HepG2 (cell line): ENCODE measurements around the gene ARVCF. TPM values are rescaled to one million over a fixed set of nuclear protein-coding genes. Genes with fewer than 3 reads are reported as not detected.

ENCODE experiments used
- ASH2L ChIP-seq: fragments of 300-600, 200-600 bp; sonication (generic); IDR thresholded peaks from 2 replicates; pipeline ENCODE4 v1.7.0; 2017; ENCODE audit warnings: low read depth, mild to moderate bottlenecking, moderate library complexity, mixed read lengths, low read length; ENCODE audit not compliant: insufficient read length
- BRD4 ChIP-seq: sonication (generic); formaldehyde crosslinking; IDR thresholded peaks from 2 replicates; pipeline ENCODE4 v1.4.0; 2020; ENCODE audit warnings: missing genetic modification reagents
- DRAP1 ChIP-seq: IDR thresholded peaks from 2 replicates; pipeline ENCODE4 v1.6.1; 2016; ENCODE audit warnings: missing genetic modification reagents, missing compliant biosample characterization
- HNRNPH1 ChIP-seq: fragments of 200-400 bp; formaldehyde crosslinking; optimal IDR thresholded peaks from 2 replicates; pipeline ENCODE3; 2017; ENCODE audit warnings: mild to moderate bottlenecking, low read depth, low read length
- MEIS2 ChIP-seq: sonication (generic); formaldehyde crosslinking; IDR thresholded peaks from 2 replicates; pipeline ENCODE4 v1.9.0; 2021; ENCODE audit warnings: mild to moderate bottlenecking, missing genetic modification reagents
- NR2F2 ChIP-seq: IDR thresholded peaks from 2 replicates; pipeline ENCODE4 v1.6.1; 2012; ENCODE audit warnings: low read depth, inconsistent platforms, borderline replicate concordance
- PITX1 ChIP-seq: sonication (generic); formaldehyde crosslinking; IDR thresholded peaks from 2 replicates; pipeline ENCODE4 v1.5.1; 2020; ENCODE audit warnings: mild to moderate bottlenecking, missing genetic modification reagents
- POLR2A ChIP-seq, 2 experiments: IDR thresholded peaks; 2 replicates each; pipeline ENCODE4 v1.6.1; 2011; ENCODE audit warnings: low read depth in 2 of 2, low read length in 2 of 2, mild to moderate bottlenecking in 1 of 2, moderate library complexity in 1 of 2; ENCODE audit not compliant: insufficient read depth in 1 of 2
- SNAPC2 ChIP-seq: sonication (generic); formaldehyde crosslinking; IDR thresholded peaks from 2 replicates; pipeline ENCODE4 v1.8.1; 2022; ENCODE audit warnings: mild to moderate bottlenecking, missing genetic modification reagents
- TARDBP ChIP-seq: sonication (generic); formaldehyde crosslinking; IDR thresholded peaks from 2 replicates; pipeline ENCODE4 v1.8.0; 2022; ENCODE audit warnings: mild to moderate bottlenecking, missing genetic modification reagents
- TBX2 ChIP-seq: sonication (generic); formaldehyde crosslinking; IDR thresholded peaks from 2 replicates; pipeline ENCODE4 v1.5.0; 2020; ENCODE audit warnings: missing genetic modification reagents, mild to moderate bottlenecking, borderline replicate concordance
- XRCC5 ChIP-seq: fragments of 200-400 bp; formaldehyde crosslinking; optimal IDR thresholded peaks from 2 replicates; pipeline ENCODE3; 2017; ENCODE audit warnings: mild to moderate bottlenecking, low read length
- ZBTB20 ChIP-seq: sonication (generic); formaldehyde crosslinking; IDR thresholded peaks from 2 replicates; pipeline ENCODE4 v1.8.1; 2023; ENCODE audit warnings: missing genetic modification reagents, low read depth, mild to moderate bottlenecking, borderline replicate concordance
- ZBTB38 ChIP-seq: sonication (generic); formaldehyde crosslinking; IDR thresholded peaks from 2 replicates; pipeline ENCODE4 v1.5.1; 2020; ENCODE audit warnings: mild to moderate bottlenecking, missing genetic modification reagents
- ZEB1 ChIP-seq: IDR thresholded peaks from 2 replicates; pipeline ENCODE4 v1.6.1; 2012; ENCODE audit warnings: mild to moderate bottlenecking, low read depth, inconsistent platforms; ENCODE audit not compliant: insufficient replicate concordance
- ZKSCAN1 ChIP-seq: fragments of 150-350 bp; IDR thresholded peaks from 2 replicates; pipeline ENCODE4 v1.6.1; 2014; ENCODE audit warnings: low read length
- ZNF432 ChIP-seq: sonication (generic); formaldehyde crosslinking; IDR thresholded peaks from 2 replicates; pipeline ENCODE4 v1.5.0; 2020; ENCODE audit warnings: missing genetic modification reagents, mild to moderate bottlenecking, borderline replicate concordance
- ZNF543 ChIP-seq: sonication (generic); formaldehyde crosslinking; IDR thresholded peaks from 2 replicates; pipeline ENCODE4 v1.4.0; 2020; ENCODE audit warnings: mild to moderate bottlenecking, missing genetic modification reagents
- ZNF790 ChIP-seq: sonication (generic); formaldehyde crosslinking; IDR thresholded peaks from 2 replicates; pipeline ENCODE4 v1.8.0; 2022; ENCODE audit warnings: missing genetic modification reagents, mild to moderate bottlenecking, borderline replicate concordance
- ZSCAN31 ChIP-seq: sonication (generic); formaldehyde crosslinking; IDR thresholded peaks from 2 replicates; pipeline ENCODE4 v1.5.0; 2020; ENCODE audit warnings: low read depth, mild to moderate bottlenecking, missing genetic modification reagents
- polyA plus RNA-seq, 8 experiments: library from polyadenylated mRNA; depleted of rRNA in 3 of 8; stranded (reverse) in 7 of 8; unstranded in 1 of 8; fragments of >200 nt; fragmentation: Illumina TruSeq in 4 of 8; extraction: Trizol in 4 of 8; gene quantifications; 2 replicates each; pipeline versions ENCODE4 v1.2.1 to v1.2.3, GENCODE V29; 2011 to 2016; ENCODE audit warnings: low read depth in 4 of 8, missing spikeins in 1 of 8, mixed read lengths in 1 of 8; ENCODE audit not compliant: insufficient read depth in 1 of 8
- total RNA-seq, 5 experiments: library from RNA; depleted of rRNA; stranded (reverse); fragments of >200 nt; fragmentation: Illumina TruSeq; extraction: Trizol; gene quantifications; 2 replicates each; pipeline ENCODE4 v1.2.3, GENCODE V29; 2016; ENCODE audit warnings: low read depth in 1 of 5
- TF ChIP-seq, protein P1 (sequence below): sonication (generic); formaldehyde crosslinking; IDR thresholded peaks from 2 replicates; pipeline ENCODE4 v1.4.0; 2020; ENCODE audit warnings: low read depth, mild to moderate bottlenecking, missing genetic modification reagents
- TF ChIP-seq, protein P2 (sequence below): sonication (generic); formaldehyde crosslinking; IDR thresholded peaks from 2 replicates; pipeline ENCODE4 v1.5.1; 2020; ENCODE audit warnings: mild to moderate bottlenecking, missing genetic modification reagents, borderline replicate concordance
- TF ChIP-seq, protein P3 (sequence below): sonication (generic); formaldehyde crosslinking; IDR thresholded peaks from 2 replicates; pipeline ENCODE4 v1.5.0; 2020; ENCODE audit warnings: mild to moderate bottlenecking, missing genetic modification reagents
- TF ChIP-seq, protein P4 (sequence below): IDR thresholded peaks from 2 replicates; pipeline ENCODE4 v1.6.1; 2016
- TF ChIP-seq, protein P5 (sequence below): sonication (generic); formaldehyde crosslinking; IDR thresholded peaks from 2 replicates; pipeline ENCODE4 v1.4.0; 2020; ENCODE audit warnings: missing genetic modification reagents

ARVCF gene
- total and polyA plus RNA-seq, 2 of the 13 experiments (the other 11 are each of a cell fraction or from before 2014, with no cell fraction given) = 16.4 to 17.7 TPM

DNA sequence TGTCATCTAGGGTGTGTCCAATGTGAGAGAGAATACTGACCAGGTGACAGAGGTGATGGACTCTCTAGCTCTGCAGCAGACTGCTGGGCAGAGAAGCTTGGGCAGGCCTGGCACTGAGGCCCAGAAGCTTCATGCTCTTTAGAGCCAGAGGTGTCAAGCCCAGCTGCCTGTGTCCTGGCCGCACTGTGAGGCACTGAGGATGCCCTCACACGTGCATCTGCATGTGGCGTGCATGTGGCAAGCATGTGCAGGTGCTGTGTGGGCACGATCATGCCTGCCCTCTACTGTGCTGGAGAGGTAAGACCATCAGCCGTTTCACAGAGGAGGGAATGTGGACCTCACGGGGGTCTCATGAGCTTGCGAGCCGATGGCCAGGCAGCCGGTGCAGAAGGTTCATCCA lies 59.2 kb downstream of the ARVCF start (continued):
- TF ChIP-seq TARDBP (CRISPR knock-in tag) = no peak
- TF ChIP-seq, protein P1, sequence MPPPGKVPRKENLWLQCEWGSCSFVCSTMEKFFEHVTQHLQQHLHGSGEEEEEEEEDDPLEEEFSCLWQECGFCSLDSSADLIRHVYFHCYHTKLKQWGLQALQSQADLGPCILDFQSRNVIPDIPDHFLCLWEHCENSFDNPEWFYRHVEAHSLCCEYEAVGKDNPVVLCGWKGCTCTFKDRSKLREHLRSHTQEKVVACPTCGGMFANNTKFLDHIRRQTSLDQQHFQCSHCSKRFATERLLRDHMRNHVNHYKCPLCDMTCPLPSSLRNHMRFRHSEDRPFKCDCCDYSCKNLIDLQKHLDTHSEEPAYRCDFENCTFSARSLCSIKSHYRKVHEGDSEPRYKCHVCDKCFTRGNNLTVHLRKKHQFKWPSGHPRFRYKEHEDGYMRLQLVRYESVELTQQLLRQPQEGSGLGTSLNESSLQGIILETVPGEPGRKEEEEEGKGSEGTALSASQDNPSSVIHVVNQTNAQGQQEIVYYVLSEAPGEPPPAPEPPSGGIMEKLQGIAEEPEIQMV (CRISPR knock-in tag) = no peak
- TF ChIP-seq ZBTB20 (CRISPR knock-in tag) = 0 out of 2 replicates have a peak, but pooled peaks have one; percentile 34
- no peak for TF ChIP-seq ZNF543 (CRISPR knock-in tag)
- TF ChIP-seq, protein P2, sequence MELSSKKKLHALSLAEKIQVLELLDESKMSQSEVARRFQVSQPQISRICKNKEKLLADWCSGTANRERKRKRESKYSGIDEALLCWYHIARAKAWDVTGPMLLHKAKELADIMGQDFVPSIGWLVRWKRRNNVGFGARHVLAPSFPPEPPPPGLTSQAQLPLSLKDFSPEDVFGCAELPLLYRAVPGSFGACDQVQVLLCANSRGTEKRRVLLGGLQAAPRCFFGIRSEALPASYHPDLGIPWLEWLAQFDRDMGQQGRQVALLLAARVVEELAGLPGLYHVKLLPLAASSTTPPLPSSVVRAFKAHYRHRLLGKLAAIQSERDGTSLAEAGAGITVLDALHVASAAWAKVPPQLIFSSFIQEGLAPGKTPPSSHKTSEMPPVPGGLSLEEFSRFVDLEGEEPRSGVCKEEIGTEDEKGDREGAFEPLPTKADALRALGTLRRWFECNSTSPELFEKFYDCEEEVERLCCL (CRISPR knock-in tag) = no peak
- TF ChIP-seq ZNF432 (CRISPR knock-in tag) = no peak
- TF ChIP-seq, protein P3, sequence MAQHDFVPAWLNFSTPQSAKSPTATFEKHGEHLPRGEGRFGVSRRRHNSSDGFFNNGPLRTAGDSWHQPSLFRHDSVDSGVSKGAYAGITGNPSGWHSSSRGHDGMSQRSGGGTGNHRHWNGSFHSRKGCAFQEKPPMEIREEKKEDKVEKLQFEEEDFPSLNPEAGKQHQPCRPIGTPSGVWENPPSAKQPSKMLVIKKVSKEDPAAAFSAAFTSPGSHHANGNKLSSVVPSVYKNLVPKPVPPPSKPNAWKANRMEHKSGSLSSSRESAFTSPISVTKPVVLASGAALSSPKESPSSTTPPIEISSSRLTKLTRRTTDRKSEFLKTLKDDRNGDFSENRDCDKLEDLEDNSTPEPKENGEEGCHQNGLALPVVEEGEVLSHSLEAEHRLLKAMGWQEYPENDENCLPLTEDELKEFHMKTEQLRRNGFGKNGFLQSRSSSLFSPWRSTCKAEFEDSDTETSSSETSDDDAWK (CRISPR knock-in tag) = no peak
- TF ChIP-seq BRD4 = no peak
- TF ChIP-seq ASH2L = no peak
- TF ChIP-seq HNRNPH1 = no peak
- no peak for TF ChIP-seq ZSCAN31
- no peak for TF ChIP-seq DRAP1 (CRISPR knock-in tag)
- TF ChIP-seq PITX1 = peak; percentile 40; the same call in 1 of the 2 replicates
- no peak for TF ChIP-seq MEIS2
- no peak for TF ChIP-seq ZKSCAN1
- no peak for TF ChIP-seq SNAPC2 (CRISPR knock-in tag)
- no peak for TF ChIP-seq ZNF790 (CRISPR knock-in tag)
- 0 out of 2 replicates have a peak, but pooled peaks have one; percentile 58 for TF ChIP-seq ZBTB38 (CRISPR knock-in tag)
- TF ChIP-seq TBX2 (CRISPR knock-in tag) = no peak
- TF ChIP-seq NR2F2 = no peak
- TF ChIP-seq, protein P4, sequence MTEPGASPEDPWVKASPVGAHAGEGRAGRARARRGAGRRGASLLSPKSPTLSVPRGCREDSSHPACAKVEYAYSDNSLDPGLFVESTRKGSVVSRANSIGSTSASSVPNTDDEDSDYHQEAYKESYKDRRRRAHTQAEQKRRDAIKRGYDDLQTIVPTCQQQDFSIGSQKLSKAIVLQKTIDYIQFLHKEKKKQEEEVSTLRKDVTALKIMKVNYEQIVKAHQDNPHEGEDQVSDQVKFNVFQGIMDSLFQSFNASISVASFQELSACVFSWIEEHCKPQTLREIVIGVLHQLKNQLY (CRISPR knock-in tag) = peak; percentile 75; the same call in 1 of the 2 replicates
- TF ChIP-seq, protein P5, sequence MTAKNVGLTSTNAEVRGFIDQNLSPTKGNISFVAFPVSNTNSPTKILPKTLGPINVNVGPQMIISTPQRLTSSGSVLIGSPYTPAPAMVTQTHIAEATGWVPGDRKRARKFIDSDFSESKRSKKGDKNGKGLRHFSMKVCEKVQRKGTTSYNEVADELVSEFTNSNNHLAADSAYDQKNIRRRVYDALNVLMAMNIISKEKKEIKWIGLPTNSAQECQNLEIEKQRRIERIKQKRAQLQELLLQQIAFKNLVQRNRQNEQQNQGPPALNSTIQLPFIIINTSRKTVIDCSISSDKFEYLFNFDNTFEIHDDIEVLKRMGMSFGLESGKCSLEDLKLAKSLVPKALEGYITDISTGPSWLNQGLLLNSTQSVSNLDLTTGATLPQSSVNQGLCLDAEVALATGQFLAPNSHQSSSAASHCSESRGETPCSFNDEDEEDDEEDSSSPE (CRISPR knock-in tag) = no peak
- TF ChIP-seq XRCC5 = no peak
- 0 out of 4 replicates have a peak, but pooled peaks of 1 of the 2 experiments have one; percentile 22 for TF ChIP-seq POLR2A (IDR thresholded peaks at IDR 0.05; ENCODE audit: insufficient read depth in 1 of 2, low read depth in 2 of 2, low read length in 2 of 2)
- TF ChIP-seq ZEB1 = no peak
